HG03575 (cell line): Measurements from ENCODE around the gene ELOVL3.
A peak's percentile ranks its signal among the peaks of the same experiment; 100 is the strongest.
"Not testable (repeated sequence)": the region's sequence is repeated elsewhere in the genome, so short reads cannot be mapped to it uniquely, and the experiment has no call there.

Source experiments
- ATAC-seq: cut with Tn5 transposase; IDR thresholded peaks from one replicate; pipeline ENCODE4 v1.9.1; 2021; ENCODE audit not compliant: unreplicated experiment, insufficient number of reproducible peaks, low FRiP score; ENCODE audit errors: extremely low read depth

The ELOVL3 gene

DNA sequence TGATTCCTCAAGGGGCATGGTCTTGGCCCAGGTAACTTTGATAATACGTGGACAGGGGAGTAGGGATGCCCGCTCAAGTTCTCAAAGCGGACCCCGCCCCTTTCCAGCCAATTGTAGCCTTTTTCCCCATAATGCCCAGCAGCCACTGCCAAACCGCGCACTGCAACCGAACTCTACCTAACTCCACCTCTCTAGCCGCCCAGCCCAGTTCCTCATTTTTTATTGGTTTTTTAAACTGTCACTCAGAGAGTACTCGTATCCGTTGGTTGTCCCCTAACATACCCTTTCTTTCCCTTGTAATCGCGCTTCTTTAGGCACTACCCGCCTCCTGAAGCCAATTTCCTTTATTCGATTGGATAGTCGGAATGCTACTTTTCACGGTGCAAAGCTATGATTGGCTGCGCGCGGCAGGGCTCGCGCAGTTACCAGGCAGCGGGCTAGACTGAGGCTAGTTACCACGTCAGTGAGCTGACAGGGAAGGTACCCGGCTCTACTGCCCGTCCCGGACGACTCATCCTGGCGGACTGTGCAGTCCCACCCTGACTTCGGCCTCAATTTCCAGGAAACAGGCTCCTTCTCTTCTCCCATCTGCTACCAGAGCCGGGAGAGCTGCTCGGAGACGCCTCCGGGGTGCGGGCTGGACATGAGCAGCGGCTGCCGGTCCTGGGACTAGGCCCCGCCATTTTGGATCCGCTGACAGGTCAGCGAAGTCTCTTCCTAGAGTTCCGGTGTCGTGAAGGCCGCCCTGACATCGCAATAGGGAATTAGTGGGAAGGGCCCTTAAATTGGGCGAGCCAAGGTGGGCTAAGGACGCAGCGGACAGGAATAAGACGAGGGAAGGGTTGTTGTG, 19.2 kb downstream of the ELOVL3 start, which contains the start of gene GBF1:
TSS of gene GBF1 (plus strand) at position 451 of the 850 bp plus-strand sequence. CDS start 13,407 bp downstream, outside the sequence.
- ATAC-seq, result peak; percentile 77

GRCh38 chr10:102245932-102246251, 19.8 kb downstream of the ELOVL3 start:
- no peak for ATAC-seq

DNA sequence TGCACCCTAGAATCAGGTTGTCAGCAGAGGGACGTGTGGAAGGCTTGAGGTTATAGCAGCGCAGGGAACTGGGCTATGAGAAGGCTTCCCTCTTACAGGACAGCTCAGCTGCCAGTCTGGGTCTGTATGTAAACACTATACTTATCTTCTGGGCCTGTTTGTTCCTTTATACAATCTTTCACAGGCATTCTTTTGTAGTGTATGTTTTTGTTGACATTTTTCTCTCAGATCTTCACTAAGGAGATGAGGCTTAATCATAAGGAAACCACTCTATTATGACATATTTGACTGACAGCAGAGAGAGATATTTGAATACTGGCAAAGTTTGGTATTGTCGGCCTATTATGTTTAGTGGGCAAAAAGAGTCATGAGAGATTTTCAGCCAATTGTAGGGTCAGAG, 20.2 kb downstream of the ELOVL3 start:
- no peak for ATAC-seq

DNA sequence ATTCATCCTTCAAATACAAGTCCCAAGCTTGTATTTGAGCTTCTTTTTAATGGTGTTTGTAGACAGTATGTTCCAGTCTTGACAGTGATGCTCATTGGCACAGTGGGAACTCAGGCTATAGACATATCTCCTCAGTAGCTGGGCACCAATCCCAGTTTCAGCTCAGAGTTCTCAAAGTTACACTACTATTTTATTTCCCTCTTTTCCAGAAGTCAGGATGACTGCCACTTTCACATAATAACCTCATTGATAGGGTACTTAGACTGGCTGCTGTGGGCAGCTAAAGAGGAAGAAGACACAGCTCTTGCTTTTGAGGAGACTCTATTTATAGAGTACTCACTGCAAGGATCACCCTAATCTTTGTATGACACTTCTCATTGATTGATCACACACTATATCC, 21.6 kb downstream of the ELOVL3 start:
- ATAC-seq, result no peak

DNA sequence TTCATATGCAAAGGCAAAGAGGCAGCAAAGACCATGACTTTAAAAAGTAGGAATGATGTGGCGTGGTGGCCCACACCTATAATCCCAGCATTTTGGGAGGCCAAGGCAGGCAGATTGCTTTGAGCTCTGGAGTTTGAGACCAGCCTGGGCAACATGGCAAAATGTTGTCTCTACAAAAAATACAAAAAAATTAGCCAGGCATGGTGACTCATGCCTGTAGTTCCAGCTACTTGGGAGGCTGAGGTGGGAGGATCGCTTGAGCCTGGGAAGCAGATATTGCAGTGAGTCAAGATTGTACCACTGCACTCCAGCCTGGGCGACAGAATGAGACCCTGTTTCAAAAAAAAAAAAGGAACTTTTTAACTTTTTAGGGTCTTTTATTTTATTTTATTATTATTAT, 26.4 kb downstream of the ELOVL3 start:
- ATAC-seq, result not testable (repeated sequence)

DNA sequence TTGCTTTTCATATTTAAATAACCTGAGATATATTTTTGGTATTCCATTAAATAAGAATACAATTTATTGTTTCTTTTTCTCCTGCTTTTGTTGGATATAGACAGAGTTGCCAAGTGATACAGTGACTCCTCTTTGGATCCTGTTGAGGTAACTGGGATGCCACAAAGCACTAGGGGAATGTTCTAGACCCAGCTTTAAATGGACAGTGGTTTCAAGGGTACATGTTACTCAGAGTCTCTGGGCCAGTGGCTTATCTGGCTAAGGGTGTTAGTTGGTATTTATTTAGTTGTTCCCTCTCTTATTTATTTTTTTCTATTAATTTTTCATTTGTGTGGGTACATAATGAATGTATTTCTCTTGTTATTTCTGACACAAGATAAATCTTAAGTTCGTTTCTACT, 28.3 kb downstream of the ELOVL3 start:
- no peak for ATAC-seq

DNA sequence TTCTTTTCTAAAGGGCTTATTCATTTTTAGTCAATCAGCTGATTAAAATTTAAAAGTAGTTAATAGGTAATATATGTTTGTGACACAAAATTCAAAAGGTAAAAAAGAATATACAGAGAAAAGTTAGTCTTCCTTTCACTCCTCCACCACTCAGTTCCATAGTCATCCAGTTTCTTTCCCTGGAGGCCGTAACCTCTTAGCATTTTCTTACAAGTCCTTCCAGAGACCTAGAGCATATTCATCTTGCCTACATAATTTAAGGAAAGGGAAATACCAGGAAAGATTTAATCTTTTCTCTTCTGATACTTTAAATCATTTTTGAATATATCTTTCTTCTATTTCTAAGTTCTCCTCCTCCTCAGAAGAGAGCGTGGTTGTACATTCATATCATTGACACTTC, 29.3 kb downstream of the ELOVL3 start:
- no peak for ATAC-seq

DNA sequence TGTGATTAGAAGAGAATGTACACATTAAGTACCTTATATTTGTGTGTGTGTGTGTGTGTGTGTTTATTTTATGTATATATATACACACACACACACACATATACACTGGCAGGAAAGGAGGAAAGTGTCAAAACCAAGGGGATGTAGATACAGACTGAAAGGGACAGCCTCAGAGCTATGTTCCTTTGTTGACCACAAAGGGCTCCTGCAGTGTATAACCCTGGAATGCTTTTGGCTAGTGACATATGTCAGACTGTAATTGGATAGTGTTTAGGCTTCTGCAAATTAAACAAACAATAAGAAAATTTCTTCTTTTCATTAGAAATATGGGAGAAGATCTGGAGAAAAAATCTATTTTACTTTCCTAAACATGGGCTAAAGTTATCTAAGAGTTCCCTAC, 35.1 kb downstream of the ELOVL3 start:
- no peak for ATAC-seq

DNA sequence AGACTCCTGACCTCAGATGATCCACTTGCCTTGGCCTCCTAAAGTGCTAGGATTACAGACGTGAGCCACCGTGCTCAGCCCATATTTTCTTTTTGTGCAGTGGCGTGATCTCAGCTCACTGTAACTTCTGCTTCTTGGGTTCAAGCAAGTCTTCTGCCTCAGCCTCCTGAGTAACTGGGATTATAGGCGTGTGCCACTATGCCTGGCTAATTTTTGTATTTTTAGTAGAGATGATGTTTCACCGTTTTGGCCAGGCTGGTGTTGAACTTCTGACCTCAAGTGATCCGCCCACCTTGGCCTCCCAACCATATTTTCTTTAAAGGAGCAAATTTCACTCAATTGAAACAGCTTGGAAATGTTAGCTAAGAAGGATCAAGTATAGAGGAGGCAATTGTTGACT, 35.7 kb downstream of the ELOVL3 start:
- no peak for ATAC-seq

DNA sequence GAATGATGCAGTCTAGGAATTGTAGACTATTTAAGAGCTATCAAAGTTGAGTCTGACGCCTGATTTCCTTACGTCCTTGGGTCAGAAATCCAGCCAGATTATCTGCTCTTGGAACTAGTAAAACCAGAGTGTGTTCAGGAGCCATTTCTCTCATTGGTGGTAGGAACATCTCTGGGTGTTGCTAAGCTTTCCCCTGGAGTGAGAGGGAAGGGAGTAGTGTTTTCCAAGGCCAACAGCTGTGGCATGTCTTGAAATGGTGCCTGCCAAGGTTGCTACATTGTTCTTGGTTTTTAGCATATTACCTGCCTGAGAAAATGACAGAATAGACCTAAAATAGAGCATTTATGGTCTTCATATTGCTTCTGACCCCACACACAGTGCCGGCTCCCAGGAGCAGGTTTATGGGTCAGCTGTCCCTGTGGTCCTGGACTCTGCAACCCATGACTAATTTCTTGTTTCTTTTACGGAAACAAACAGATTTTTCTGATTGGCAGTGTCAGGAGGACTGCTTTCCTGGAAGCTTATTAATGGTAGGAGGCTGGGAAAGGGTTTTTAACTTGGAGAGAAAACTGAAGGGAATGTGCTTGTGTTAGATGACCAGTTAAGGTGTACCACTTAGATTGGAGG, 36.8 kb downstream of the ELOVL3 start:
- ATAC-seq, result no peak

DNA sequence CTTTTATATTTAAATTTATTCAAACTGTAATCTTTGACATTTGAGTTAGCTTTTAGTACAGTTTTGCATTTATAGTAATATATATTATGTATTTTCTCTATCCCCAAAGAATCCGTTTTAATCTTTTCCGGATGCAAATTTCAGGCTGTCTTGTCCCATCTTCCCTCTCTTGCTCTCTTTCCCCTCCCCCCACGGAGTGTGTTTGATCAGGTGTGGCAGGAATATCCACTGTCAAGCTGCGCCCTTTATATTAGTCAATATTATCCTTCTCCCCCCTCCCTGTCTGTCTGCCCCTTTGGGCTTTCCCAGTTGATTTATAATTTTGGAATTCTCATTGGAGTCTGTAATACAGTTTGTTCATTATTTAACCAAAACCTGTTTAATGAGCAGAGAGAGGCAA, 38.3 kb downstream of the ELOVL3 start:
- no peak for ATAC-seq

DNA sequence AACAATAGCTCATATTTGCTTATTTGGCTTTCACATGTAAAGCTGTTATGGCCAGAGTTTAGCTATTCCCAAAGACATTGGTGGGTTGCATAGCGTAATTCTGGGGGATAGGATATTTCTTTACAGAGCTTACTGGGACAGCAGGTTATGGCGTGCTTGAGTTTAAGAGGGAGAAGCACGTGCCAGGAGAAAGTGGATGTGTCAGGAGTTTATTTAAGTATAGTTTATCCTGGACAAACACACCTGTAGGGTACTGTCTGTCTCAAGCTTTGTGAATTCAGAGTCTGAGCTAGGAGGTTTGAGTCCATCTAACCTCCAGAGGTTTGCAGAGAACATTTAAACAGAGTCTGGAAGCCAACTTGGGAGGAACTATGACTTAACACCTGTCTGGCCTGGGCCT, 40.6 kb downstream of the ELOVL3 start:
- no peak for ATAC-seq

- ATAC-seq, result no peak
Observed at GRCh38 chr10:102267748-102268147, 41.6 kb downstream of the ELOVL3 start.

DNA sequence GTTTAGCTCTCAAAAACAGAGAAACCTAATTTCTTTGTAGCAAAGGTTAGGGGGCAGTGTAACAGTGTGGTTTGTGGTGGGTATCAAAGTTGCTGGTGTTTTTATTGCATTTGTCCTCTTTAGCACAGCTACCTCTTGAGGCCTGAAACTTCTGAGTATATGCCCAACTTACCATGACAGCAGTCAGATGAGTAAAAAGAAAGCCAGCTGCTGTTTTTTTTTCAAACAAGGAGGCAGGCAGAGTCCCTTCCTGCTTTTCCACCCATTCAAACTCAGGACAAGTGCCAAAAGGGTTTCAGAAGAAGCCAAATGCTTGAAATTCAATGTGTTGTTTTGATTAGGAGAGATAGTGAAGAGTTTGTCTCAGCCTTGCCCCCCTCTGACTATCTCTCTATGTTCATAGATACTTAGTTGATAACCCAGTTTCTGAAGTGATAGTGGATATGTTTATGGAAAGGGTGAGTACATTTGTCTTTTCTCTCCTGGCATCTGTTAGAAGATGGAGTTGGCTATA, 42.3 kb downstream of the ELOVL3 start:
- no peak for ATAC-seq

DNA sequence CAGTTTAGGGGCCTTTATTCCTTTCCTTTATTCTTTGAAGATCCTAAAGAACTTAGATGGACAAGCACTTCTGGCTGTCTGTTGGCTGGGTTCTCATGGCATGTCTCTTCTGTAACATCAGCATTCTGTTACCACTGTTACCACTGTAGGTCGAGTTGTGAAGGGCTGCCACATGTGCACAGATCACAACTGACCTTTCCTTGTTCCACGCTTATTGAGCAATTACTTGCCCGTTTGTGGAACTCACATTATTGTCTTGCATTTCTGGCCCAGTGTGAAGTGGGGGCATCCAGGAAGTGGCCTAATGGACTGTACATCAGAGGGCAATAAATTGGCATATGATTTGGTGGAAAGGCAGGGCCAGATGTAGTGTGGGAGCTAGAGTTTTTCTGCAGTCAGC, 42.9 kb downstream of the ELOVL3 start:
- ATAC-seq, result no peak

DNA sequence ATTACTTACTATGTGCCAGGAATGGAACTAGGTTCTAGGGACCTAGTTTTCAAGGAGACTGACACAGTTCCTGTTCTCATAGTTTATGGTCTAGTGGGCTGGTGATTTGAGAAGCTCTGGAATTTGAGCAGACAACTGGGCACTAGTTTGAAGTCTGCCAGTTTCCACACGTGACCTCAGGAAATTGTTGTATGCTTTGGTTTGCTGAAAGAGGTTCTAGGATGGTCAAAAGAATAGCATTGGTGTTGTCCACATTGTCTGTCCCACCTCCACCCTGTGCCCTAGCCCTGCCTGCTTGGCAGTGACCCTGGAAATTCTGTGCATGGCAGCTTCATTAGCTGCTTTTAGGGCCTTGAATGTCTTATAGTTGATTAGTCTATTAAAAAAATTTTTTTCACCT, 48.0 kb downstream of the ELOVL3 start:
- no peak for ATAC-seq

DNA sequence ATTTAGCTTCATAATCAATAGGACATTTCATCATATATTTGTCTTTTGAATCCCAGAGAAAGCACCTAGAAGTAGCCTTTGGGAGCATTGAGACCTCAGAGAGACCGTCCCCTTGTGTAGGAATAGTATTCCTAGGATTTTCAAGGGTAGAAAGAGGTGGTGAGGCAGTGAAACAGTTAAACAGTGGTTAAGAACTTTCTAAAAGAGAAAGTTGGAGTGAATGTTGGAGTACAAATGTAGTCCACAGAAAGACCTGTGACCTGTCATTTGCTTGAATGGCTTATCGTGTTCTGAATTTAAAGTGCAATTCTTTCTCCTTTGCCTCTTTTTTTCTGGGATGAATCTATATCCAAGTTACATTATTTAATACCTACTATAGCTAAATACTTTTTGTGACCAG, 49.2 kb downstream of the ELOVL3 start:
- no peak for ATAC-seq

- ATAC-seq, result no peak
Observed at GRCh38 chr10:102279104-102279503, 53.0 kb downstream of the ELOVL3 start.
